GM19397 (cell line): ENCODE results near the gene PRDM7.

Experiments used
- ATAC-seq: cut with Tn5 transposase; IDR thresholded peaks from one replicate; pipeline ENCODE4 v1.9.1; 2021; ENCODE audit warnings: mild to moderate bottlenecking, moderate library complexity; ENCODE audit not compliant: unreplicated experiment

Gene PRDM7

DNA sequence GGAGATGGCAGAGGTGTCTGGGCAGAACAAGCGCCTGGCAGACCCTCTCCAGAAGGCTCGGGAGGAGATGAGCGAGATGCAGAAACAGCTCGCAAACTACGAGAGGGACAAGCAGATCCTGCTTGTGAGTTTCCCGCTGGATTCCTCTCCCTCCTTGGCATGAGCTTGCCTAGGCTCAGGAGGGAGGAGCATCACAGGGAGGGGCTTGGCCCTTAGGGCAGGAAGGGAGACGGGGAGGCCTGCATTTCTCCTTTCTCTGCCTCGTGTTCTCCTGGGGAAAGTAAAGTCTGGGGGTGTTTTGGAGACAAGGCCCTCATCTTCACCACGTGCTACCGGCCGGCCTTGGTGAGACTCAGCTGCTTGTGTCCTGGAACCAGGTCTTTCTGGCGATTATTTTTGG, 39.9 kb downstream of the PRDM7 start:
- no peak for ATAC-seq

DNA sequence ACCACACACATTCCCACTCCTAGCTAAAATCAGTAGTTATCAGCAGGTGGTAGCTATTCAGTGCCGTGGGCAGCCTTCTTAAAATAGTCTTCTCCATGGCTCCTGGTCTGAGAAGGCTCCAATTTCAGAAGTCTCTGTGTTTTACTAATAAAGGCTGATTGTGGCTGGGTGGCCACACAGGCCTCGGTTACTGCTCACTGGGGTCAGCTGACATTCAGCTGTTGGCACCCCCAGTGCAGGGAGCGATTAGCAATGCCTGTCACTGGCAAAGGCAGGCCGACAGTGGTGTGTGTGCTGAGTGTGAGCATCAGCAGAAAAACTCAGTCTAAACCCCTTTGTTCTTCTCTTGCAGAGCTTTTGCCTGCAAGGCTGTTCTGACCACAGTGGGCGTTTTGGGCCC, 41.2 kb downstream of the PRDM7 start:
- no peak for ATAC-seq

- no peak for ATAC-seq
These were observed 42.6 kb downstream of the PRDM7 start for GRCh38 chr16:90034504-90034903.

- no peak for ATAC-seq
These were observed 43.7 kb downstream of the PRDM7 start for GRCh38 chr16:90033387-90033786.

DNA sequence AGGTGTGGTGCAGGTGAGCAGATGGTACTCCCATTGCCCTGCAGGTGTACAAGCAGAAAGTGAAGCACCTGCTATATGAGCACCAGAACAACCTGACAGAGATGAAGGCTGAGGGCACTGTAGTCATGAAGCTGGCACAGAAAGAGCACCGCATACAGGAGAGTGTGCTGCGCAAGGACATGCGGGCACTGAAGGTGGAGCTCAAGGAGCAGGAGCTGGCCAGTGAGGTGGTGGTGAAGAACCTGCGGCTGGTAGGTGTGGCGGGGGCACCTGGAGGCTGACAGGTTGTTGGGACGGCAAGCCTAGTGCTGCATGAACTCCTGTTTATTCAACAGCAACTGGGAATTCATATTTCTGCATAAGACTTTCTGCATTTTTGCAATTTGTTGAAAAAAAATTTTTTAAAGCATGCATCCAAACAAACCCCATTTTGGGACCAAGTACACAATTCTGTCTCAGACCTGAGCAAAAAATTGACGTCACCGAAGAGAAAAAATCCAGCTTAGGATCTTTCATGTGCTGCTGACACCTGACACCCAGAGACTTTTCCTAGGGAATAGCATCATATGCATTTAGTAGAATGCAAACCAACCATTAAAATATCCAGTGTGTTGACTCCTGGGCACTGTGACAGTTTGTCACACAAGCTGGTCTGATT, 44.3 kb downstream of the PRDM7 start:
- ATAC-seq, result no peak

GRCh38 chr16:90031931-90032673, 45.0 kb downstream of the PRDM7 start:
- no peak for ATAC-seq

GRCh38 chr16:90031186-90031930, 45.8 kb downstream of the PRDM7 start:
- no peak for ATAC-seq

DNA sequence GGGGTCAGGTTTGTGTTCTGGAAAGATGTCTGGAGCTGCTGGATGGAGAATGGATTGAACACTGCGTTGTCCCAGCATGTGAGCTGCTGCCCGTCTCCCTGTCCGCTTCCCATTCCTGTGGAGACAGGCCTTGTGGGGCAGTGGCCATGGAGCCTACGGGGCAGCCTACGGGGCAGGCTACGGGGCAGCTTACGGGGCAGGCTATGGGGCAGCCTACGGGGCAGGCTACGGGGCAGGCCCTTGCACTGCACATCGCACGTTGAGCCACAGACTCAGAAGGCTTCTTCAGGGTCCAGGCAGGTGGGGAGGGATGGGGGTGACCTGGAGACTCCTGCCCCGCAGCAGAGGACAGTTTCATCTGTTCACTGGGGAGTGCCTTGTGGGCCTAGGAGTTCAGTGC, 48.1 kb downstream of the PRDM7 start:
- no peak for ATAC-seq

DNA sequence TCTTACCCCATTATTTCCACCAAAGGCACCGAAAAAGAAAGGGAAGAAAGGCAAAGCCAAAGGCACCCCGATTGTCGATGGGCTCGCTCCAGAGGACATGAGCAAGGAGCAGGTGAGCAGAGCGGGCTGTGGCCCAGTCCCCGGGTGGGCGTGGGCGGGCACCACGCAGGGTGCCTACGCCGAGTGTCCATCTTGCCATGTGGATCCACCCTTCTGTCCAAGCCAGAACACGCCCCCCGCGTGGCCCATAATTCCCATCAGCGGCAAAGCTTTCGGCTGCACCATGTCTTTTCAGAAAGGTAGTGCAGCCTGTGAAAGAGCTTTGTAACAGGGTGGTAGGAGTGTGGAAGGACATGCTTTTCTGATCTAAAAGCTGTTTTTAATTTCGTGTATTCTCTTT, 49.5 kb downstream of the PRDM7 start:
- ATAC-seq, result no peak

- ATAC-seq, result no peak
These were observed 51.0 kb downstream of the PRDM7 start for GRCh38 chr16:90026135-90026534.

- ATAC-seq, result no peak
These were observed 54.1 kb downstream of the PRDM7 start for GRCh38 chr16:90023078-90023447.

DNA sequence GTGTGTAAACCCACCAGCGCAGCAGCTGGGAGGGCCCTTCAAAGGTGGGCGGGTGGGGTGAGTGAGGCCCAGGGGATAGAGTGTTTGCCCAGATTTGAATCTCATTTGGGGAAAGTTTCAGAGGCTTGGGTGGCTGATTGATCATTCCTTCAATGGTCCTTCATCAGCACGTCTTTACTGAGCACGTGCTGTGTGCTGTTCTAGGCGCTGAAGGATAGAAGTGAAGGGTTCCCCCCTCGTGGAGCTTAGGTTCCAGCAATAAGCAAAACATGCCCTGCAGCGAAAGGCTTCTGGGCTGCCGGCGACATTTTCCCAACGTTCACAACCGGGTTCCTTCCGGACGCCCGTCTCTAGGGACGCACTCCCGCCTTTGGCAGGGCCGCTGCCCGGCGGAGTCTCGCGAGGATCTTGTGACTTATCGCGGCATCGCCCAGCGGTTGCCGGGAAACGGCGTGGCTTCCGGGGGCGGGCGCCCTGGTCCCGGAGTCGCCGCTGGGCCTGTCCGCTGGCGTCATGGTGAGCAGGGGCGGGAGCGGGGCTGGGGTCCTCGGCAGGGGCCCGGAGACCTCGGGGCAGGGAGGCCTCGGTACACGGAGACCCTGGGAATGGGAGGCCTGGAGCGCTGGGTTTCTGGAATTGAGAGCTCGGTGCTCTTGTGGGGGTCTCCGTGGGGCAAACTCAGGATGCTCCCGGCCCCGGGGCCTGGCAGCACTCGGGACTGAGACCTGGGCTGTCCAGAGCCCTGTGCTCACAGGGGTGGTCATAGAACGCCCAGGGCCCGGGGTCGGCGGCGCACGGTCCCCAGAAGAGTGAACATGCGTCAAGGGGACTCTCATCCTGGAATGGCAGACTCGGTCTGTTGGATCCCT, 54.7 kb downstream of the PRDM7 start:
- peak; percentile 63 for ATAC-seq

DNA sequence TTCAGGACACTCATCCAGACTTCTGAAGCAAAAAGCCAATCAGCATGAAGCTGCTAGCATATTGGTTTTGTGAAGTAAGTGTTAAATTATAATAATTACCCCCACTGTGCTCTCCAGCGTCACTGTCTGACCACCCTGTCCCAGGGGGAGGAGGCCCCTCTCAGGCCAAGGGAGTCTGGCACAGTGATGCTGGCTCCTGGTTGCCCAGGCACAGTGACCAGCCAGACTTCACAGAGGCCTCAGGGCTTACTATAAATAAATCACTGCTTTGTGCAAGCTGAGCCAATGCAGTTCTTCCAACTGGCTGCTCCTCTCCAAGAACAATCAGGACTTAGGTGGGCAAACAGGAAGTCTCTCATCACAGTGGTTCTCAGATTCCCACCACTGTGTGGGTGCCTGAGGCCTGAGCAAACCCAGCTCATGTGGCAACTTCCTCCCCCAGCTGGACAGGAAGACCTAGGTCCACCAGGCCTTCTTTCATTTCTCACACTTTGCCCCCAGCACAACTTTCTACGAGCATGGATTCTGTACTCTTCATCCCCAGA, 56.2 kb downstream of the PRDM7 start:
- no peak for ATAC-seq

DNA sequence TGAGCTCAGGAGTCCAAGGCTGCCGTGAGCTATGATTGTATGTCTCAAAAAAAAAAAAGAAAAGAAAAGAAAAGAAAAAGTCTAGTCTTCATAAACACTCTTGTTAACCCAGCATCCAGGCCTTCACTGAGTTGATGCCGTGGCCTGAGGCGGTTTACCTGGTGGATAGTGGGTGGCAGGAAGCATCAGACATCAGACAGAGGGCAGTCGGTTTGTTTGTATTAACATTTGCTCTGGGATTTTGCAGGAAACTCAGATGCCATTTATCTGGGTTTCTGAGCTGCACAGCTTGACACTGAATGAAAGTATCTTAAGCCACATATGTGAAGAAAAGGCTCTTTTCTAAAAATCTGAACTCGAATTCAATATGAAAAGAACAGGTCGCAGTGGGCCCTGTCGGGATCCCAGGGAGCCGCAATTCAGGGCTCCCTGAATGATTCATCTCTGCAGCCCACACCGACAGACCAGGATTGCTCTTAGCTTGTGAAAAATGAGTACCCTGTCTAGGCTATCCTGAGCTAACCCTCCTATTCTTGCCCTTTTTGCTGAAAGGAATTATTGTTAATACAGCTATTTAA, 56.8 kb downstream of the PRDM7 start:
- ATAC-seq, result no peak

DNA sequence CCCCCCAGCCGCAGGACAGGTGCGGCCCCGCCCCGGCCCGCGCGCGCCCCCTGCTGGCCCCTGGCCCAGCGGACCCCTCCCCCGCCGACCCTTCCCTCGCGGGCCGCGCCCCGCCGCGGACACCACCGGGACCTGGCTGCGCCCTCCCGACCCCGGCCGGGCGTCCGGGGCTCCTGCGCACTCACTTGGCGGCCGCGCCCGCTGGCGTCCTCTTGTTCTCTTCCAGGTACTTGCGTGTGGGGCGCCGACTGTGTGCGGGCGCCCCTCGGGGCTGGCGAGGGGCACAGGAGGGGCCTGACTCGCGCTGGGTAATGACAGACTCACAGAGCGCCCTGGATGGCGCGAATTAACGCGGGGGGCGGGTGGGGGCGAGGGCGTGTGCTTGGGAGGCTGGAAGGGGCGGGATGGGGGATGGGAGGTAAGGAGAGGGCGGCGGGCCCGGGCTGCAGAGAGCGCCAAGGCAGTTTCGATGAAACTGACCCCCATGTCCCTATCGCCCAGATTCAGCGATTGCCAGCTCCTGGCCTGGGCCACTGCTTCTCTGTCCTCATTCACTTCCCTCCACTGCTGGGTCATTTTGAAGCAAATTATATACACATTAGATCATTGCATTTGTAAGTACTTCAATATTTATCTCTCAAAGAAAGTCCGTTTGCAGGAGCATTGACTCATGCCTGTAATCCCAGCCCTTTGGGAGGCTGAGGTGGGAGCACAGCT, 57.4 kb downstream of the PRDM7 start:
- ATAC-seq, result no peak

GRCh38 chr16:90018652-90019542, 58.2 kb downstream of the PRDM7 start, which contains the start of gene DBNDD1:
TSS of gene DBNDD1 (minus strand) at chr16:90019456. CDS start at chr16:90019341, 115 bp downstream.
- ATAC-seq, result no peak

- ATAC-seq, result no peak
These were observed 58.9 kb downstream of the PRDM7 start for GRCh38 chr16:90018297-90018651.

DNA sequence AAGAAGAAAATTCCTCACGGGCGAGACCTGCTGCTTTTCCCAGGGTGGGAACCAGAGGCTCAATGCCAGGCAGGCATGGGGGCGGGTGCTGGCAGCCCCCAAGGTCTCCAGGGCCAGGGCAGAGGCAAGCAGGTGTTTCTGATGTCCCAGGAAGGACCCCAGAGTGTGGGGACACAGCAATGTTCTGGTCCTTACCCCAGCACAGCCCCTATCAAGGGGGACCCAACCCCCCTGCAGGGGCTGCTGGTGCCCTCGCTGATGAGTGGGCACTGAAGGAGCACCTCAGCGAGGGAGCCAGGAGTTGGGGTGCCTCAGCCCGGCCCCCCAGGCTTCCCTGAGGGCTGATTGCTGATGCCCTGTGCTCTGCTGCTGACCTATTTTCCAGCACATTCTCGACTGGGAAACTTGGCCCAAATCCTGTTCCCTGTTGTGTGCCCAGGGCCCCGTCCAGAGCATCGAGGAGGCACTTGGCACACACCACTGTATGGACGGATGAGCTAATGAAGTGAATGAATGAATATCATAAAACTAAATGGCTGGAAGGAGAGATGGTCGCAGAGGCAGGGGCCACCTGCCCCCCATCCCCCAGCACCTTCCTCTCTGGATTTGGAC, 60.7 kb downstream of the PRDM7 start:
- no peak for ATAC-seq
